ENCODE measurements around the gene ATAT1. TPM values are rescaled to one million over a fixed set of nuclear protein-coding genes. Genes with fewer than 3 reads are reported as not detected.

The ATAT1 gene
- total and polyA plus RNA-seq, 2 of the 13 experiments (the other 11 are each of a cell fraction or from before 2014, with no cell fraction given) = 9.2 to 23.6 TPM

DNA sequence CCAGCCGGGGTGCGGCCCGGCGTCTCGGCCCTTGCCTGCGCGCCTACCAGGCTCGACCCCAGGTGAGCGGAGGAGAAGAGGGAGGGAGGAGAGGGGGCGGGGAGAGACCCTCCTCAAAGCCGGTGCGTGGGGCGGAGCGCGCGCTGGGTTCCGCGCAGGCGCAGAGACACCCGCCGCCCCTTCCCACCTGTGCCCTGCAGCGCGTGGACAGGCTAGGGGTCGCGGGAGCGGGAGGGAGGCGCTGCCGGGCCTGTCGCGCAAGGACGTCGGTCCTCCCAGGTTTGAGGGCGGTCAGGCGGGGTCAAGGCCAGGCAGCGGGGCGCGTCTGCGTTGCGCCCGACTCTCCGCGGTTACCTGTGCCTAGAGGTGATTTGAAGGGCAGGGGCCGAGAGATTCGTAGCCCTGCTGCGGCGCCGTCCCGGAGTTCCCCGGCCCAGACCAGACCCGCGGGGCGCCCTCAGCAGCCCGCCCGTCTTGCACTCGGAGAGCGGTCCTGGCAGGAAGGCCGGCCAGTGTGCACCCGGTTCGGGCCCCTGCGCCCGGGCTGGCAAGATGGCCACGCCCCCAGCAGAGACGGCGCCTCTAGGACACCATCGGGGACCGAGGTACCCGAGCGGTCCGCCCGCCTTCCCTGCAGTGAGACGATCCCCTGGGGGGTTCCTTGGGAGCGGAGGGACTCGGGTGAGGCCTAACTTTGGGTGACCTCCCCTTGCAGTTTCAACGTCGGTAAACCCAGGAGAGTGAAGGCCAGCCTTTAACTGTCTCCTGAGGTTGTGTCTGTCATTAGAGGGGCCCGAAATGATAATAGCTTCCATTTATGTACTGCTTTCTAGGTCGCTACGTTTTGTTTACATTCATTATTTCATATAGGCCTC, 20.8 kb downstream of the ATAT1 start (continued):
- TF ChIP-seq ZNF644 (CRISPR knock-in tag; IDR thresholded peaks at IDR 0.05; ENCODE audit: low read depth) (no peak), RFXANK (CRISPR knock-in tag; IDR thresholded peaks at IDR 0.05) (no peak), ZNF230 (CRISPR knock-in tag; IDR thresholded peaks at IDR 0.05) (peak; percentile 91; the same call in 1 of the 2 replicates), SALL1 (CRISPR knock-in tag; IDR thresholded peaks at IDR 0.05) (peak; percentile 95), EZH2 (conservative IDR thresholded peaks at IDR 0.05; ENCODE audit: low read depth, low read length) (no peak), NR2C2 (CRISPR knock-in tag; IDR thresholded peaks at IDR 0.05; ENCODE audit: borderline replicate concordance) (peak; percentile 95), ZNF24 (IDR thresholded peaks at IDR 0.05) (no peak), ZNF451 (CRISPR knock-in tag; IDR thresholded peaks at IDR 0.05) (peak; percentile 92), ELF3 (CRISPR knock-in tag; IDR thresholded peaks at IDR 0.05) (peak; percentile 38), ZNF713 (CRISPR knock-in tag; IDR thresholded peaks at IDR 0.05) (peak; percentile 87; the same call in 1 of the 2 replicates), SRSF4 (IDR thresholded peaks at IDR 0.05; ENCODE audit: low read depth, low read length, poor library complexity, severe bottlenecking) (no peak), TFDP2 (CRISPR knock-in tag; IDR thresholded peaks at IDR 0.05) (peak; percentile 92), ZNF251 (CRISPR knock-in tag; IDR thresholded peaks at IDR 0.05) (peak; percentile 82; the same call in 1 of the 2 replicates), NFYB (CRISPR knock-in tag; IDR thresholded peaks at IDR 0.05) (peak; percentile 18; the same call in 1 of the 2 replicates), SMAD9 (CRISPR knock-in tag; IDR thresholded peaks at IDR 0.05) (peak; percentile 97), ZNF383 (CRISPR knock-in tag; IDR thresholded peaks at IDR 0.05; ENCODE audit: borderline replicate concordance) (peak; percentile 79; the same call in 1 of the 2 replicates), ZNF710 (CRISPR knock-in tag; IDR thresholded peaks at IDR 0.05; ENCODE audit: borderline replicate concordance) (peak; percentile 92)
- TF ChIP-seq, protein P1, sequence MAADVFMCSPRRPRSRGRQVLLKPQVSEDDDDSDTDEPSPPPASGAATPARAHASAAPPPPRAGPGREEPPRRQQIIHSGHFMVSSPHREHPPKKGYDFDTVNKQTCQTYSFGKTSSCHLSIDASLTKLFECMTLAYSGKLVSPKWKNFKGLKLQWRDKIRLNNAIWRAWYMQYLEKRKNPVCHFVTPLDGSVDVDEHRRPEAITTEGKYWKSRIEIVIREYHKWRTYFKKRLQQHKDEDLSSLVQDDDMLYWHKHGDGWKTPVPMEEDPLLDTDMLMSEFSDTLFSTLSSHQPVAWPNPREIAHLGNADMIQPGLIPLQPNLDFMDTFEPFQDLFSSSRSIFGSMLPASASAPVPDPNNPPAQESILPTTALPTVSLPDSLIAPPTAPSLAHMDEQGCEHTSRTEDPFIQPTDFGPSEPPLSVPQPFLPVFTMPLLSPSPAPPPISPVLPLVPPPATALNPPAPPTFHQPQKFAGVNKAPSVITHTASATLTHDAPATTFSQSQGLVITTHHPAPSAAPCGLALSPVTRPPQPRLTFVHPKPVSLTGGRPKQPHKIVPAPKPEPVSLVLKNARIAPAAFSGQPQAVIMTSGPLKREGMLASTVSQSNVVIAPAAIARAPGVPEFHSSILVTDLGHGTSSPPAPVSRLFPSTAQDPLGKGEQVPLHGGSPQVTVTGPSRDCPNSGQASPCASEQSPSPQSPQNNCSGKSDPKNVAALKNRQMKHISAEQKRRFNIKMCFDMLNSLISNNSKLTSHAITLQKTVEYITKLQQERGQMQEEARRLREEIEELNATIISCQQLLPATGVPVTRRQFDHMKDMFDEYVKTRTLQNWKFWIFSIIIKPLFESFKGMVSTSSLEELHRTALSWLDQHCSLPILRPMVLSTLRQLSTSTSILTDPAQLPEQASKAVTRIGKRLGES (CRISPR knock-in tag; IDR thresholded peaks at IDR 0.05; ENCODE audit: borderline replicate concordance) = peak; percentile 86
- TF ChIP-seq, protein P2, sequence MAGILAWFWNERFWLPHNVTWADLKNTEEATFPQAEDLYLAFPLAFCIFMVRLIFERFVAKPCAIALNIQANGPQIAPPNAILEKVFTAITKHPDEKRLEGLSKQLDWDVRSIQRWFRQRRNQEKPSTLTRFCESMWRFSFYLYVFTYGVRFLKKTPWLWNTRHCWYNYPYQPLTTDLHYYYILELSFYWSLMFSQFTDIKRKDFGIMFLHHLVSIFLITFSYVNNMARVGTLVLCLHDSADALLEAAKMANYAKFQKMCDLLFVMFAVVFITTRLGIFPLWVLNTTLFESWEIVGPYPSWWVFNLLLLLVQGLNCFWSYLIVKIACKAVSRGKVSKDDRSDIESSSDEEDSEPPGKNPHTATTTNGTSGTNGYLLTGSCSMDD (CRISPR knock-in tag; IDR thresholded peaks at IDR 0.05) = no peak
- TF ChIP-seq, protein P3, sequence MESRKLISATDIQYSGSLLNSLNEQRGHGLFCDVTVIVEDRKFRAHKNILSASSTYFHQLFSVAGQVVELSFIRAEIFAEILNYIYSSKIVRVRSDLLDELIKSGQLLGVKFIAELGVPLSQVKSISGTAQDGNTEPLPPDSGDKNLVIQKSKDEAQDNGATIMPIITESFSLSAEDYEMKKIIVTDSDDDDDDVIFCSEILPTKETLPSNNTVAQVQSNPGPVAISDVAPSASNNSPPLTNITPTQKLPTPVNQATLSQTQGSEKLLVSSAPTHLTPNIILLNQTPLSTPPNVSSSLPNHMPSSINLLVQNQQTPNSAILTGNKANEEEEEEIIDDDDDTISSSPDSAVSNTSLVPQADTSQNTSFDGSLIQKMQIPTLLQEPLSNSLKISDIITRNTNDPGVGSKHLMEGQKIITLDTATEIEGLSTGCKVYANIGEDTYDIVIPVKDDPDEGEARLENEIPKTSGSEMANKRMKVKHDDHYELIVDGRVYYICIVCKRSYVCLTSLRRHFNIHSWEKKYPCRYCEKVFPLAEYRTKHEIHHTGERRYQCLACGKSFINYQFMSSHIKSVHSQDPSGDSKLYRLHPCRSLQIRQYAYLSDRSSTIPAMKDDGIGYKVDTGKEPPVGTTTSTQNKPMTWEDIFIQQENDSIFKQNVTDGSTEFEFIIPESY (CRISPR knock-in tag; IDR thresholded peaks at IDR 0.05) = peak; percentile 15
